Stomach (tissue), 9 donors: ENCODE data around the gene ORM1. TPM values are rescaled to one million over a fixed set of nuclear protein-coding genes. Genes with fewer than 3 reads are reported as not detected.

Experiments
- DNase-seq, 2 donors: peaks; one replicate each; pipeline versions ENCODE4 v3.0.0 to v3.0.0-alpha.2; 2013 to 2019
- H3K27ac ChIP-seq, 5 donors: fragments of 200-600 bp in 4 of 5; sonication (generic) in 4 of 5; one replicate each; pipeline ENCODE4 v1.5.1; 2013 to 2019; ENCODE audit warnings: mild to moderate bottlenecking in 1 of 5, moderate library complexity in 1 of 5
- H3K27me3 ChIP-seq, 3 donors: fragments of 200-600 bp; sonication (generic); one replicate each; pipeline ENCODE4 v1.5.1; 2017 to 2019; ENCODE audit warnings: mixed run types in 1 of 3
- H3K36me3 ChIP-seq, 4 donors: fragments of 200-600 bp; sonication (generic); 1 replicate in 3 of 4; 2 replicates in 1 of 4; pipeline ENCODE4 v1.5.1; 2016 to 2019
- H3K4me1 ChIP-seq, 4 donors: fragments of 200-600 bp; sonication (generic); one replicate each; pipeline ENCODE4 v1.5.1; 2016 to 2019
- H3K4me3 ChIP-seq, 4 donors: fragments of 200-600 bp; sonication (generic) in 3 of 4; one replicate each; pipeline ENCODE4 v1.5.1; 2016 to 2019; ENCODE audit warnings: mild to moderate bottlenecking in 1 of 4
- H3K9me3 ChIP-seq, 4 donors: fragments of 200-600 bp; sonication (generic); one replicate each; pipeline ENCODE4 v1.5.1; 2016 to 2019
- EP300 ChIP-seq: sonication (generic); formaldehyde crosslinking; IDR thresholded peaks from one replicate; pipeline ENCODE4 v1.6.1; 2017; ENCODE audit warnings: antibody characterized with exemption
- POLR2A ChIP-seq, 4 donors: fragments of 450-650 bp; IDR thresholded peaks; one replicate each; pipeline ENCODE4 v1.6.1; 2016; ENCODE audit warnings: antibody characterized with exemption in 4 of 4, control low read depth in 2 of 4, mild to moderate bottlenecking in 1 of 4, moderate library complexity in 1 of 4
- POLR2AphosphoS5 ChIP-seq, 3 donors: sonication (generic); formaldehyde crosslinking; IDR thresholded peaks; one replicate each; pipeline ENCODE4 v1.6.1; 2016; ENCODE audit warnings: antibody characterized with exemption in 3 of 3
- WGBS, 5 donors: extraction: QIAGEN DNeasy Blood & Tissue Kit in 3 of 5; methylation state at CpG; one replicate each; pipeline versions ENCODE4 v1.1.5 to v1.1.7; 2013 to 2018; 5-methylcytosine and 5-hydroxymethylcytosine counted together
- intact Hi-C: fragments of 100-400 bp; cut with DNase I; formaldehyde crosslinking; loops from one replicate; pipeline ENCODE4 v1.15.1; 2023; ENCODE audit warnings: low total_unique reads
- polyA plus RNA-seq, 3 donors: library from polyadenylated mRNA; stranded (reverse); fragments of 200-250 nt; gene quantifications; one replicate each; pipeline ENCODE4 v1.2.3, GENCODE V29; 2013
- total RNA-seq, 5 donors: library from RNA; depleted of rRNA; stranded (reverse); fragments of >200 nt; gene quantifications; one replicate each; pipeline versions ENCODE4 v1.1.0 to v1.2.3, GENCODE V29; 2014 to 2016
- TF ChIP-seq, protein P1 (sequence below), 7 experiments: fragments of 450-650 bp in 4 of 7; fragments of 200-600 bp in 3 of 7; sonication (generic) in 3 of 7; IDR thresholded peaks; one replicate each; pipeline ENCODE4 v1.5.1; 2016 to 2019; ENCODE audit warnings: antibody characterized with exemption in 7 of 7, control low read depth in 2 of 7, mild to moderate bottlenecking in 1 of 7
- donor health status: healthy with polysubstance abuse.
- donor health status: Bipolar disorder and iron deficiency.
- donor health status: healthy.

Gene ORM1
- total and polyA plus RNA-seq, 8 donors: 1.6 to 14.8 (median 2.9) TPM; not detected in 3

DNA sequence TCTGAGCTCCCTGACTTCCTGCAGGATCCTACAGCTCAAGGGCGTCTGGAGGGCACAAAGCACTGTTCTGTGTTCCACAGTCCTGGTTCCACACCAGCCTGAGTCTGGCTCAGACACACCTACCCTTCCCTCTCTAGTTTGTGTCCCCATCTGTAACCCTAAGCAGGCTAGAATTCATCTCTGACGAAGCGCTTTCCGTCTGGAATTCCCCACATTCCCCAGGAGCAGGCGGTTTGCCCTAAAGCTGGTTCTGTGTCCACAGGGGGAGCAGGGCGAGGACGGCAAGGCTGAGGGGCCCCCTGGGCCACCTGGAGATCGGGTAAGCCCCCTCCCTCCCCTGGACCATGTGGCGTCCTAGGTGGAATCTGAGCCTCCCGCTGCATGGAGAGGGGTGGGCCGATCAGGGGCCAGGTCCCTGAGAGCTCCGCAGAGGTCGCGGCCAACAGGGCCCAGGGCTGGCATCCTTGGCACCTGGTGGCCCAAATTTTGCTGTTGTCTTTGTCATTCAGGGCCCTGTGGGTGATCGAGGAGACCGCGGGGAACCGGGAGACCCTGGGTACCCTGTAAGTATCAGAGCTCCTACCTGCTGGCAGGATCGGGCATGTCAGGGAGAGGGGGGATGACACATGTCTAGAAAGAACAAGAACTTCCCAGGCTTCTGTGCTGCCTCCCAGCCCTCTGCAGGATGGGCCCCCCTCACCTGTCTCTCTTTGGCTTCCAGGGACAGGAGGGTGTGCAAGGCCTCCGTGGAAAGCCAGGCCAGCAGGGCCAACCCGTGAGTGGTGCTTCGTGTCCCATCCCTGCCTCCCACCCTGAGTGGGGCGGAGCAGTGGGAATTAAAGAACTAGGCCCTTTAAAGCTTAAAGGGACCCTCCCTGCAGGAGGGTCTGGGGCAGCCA, 34.5 kb upstream of the ORM1 start:
- no peak overlapping the region for H3K4me3 ChIP-seq
- 63 to 77% (median 69%) methylated on average over 16 to 23 of the region's 23 CpGs for WGBS, 5 donors
- no peaks in the 10 kb centered on the region for H3K27me3 ChIP-seq
- H3K27ac ChIP-seq: no peak overlapping the region
- H3K4me1 ChIP-seq: peaks cover 0 to 9% (median 0%) of the 10 kb centered on the region in 4 donors
- H3K9me3 ChIP-seq: no peaks in the 10 kb centered on the region
- intact Hi-C loops: loop anchor here (5.0 kb wide), 1 partner anchor 201 kb away; no protein-coding TSS in a partner anchor
- TF ChIP-seq POLR2AphosphoS5 (IDR thresholded peaks at IDR 0.05) (no peak), EP300 (no peak), POLR2A (IDR thresholded peaks at IDR 0.05) (no peak)
- TF ChIP-seq, protein P1, sequence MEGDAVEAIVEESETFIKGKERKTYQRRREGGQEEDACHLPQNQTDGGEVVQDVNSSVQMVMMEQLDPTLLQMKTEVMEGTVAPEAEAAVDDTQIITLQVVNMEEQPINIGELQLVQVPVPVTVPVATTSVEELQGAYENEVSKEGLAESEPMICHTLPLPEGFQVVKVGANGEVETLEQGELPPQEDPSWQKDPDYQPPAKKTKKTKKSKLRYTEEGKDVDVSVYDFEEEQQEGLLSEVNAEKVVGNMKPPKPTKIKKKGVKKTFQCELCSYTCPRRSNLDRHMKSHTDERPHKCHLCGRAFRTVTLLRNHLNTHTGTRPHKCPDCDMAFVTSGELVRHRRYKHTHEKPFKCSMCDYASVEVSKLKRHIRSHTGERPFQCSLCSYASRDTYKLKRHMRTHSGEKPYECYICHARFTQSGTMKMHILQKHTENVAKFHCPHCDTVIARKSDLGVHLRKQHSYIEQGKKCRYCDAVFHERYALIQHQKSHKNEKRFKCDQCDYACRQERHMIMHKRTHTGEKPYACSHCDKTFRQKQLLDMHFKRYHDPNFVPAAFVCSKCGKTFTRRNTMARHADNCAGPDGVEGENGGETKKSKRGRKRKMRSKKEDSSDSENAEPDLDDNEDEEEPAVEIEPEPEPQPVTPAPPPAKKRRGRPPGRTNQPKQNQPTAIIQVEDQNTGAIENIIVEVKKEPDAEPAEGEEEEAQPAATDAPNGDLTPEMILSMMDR (IDR thresholded peaks at IDR 0.05): no peak
- H3K36me3 ChIP-seq: peaks cover 0 to 11% (median 8%) of the 10 kb centered on the region in 4 donors
- DNase-seq: peak in 1 of 2 donors; percentile 22

DNA sequence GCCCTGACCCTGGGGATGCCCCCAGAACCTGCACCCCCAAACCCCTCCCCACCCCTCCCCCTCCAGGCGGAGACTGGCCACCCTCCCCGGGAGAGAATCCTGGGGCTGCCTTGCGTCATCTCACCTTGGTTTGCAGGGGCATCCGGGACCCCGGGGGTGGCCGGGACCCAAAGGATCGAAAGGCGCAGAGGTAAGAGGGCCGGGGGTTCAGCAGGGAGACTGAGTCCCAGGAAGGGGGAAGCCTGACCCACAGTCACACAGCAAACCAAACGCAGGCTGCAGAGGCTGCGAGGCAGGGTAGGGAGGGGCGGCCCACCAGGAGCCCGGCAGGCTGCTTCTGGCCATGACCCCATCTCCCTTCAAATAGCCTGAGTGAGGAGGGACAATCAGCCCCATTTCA, 33.8 kb upstream of the ORM1 start:
- intact Hi-C loops: loop anchor here (5.0 kb wide), 1 partner anchor 202 kb away; no protein-coding TSS in a partner anchor
- peaks cover 0 to under 1% (median 0%) of the 10 kb centered on the region in 4 donors for H3K9me3 ChIP-seq
- no peaks in the 10 kb centered on the region for H3K27me3 ChIP-seq
- TF ChIP-seq POLR2A (IDR thresholded peaks at IDR 0.05) (no peak), EP300 (no peak), POLR2AphosphoS5 (IDR thresholded peaks at IDR 0.05) (no peak)
- TF ChIP-seq, protein P1 (IDR thresholded peaks at IDR 0.05): no peak
- no peak overlapping the region for H3K4me3 ChIP-seq
- peaks cover 0 to 9% (median 0%) of the 10 kb centered on the region in 4 donors for H3K4me1 ChIP-seq
- peaks cover 0 to 10% (median 8%) of the 10 kb centered on the region in 4 donors for H3K36me3 ChIP-seq
- no peak for DNase-seq
- H3K27ac ChIP-seq: no peak overlapping the region
- 88 to 95% (median 91%) methylated on average over 10 to 13 of the region's 13 CpGs for WGBS, 5 donors

DNA sequence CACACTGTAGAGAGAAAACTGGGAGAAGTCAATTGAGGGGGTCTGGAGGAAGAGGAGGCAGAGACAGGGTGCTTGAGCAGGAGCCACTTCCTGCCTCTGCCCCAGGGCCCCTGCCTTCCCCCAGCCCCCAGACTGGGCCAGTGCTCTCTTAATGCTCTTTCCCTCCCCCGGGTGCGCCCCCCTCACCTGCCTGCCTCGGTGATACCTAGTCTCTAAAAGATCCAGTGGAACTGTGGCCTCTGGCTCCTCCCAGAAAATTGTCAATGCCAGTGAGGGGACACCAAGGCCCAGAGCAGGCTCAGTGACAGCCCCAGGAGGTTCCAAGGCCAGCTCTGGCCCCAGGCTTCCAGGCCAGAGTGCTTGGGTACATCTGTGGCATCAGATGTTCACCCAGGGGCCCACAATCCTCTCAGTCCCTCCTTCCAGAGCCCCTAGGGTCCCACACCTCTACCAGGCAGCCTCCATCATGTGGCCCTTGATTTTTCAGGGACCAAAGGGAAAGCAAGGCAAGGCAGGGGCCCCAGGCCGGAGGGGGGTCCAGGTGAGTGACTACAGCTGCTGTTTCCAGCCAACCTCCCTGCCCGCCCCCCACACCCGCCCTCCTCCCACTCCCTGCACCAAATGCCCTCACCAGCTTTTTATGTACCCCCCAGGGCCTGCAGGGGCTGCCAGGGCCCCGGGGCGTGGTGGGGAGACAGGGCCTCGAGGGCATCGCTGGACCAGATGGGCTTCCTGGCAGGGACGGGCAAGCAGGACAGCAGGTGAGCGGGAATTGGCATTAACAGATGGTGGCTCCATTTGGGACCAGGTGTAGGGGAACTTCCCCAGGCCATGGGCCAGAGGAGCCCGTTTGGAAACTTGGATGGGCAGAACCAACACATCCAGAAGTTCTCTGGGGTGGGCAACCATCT, 33.1 kb upstream of the ORM1 start:
- Histone ChIP-seq H3K27me3 (no peaks in the 10 kb centered on the region), H3K4me3 (no peak overlapping the region), H3K9me3 (peaks cover 0 to 8% (median 2%) of the 10 kb centered on the region in 4 donors), H3K4me1 (peaks cover 0 to 9% (median 0%) of the 10 kb centered on the region in 4 donors), H3K27ac (no peak overlapping the region), H3K36me3 (peaks cover 0 to 17% (median 15%) of the 10 kb centered on the region in 4 donors)
- DNase-seq: no peak
- 77 to 90% (median 82%) methylated on average over 9 to 13 of the region's 13 CpGs for WGBS, 5 donors
- TF ChIP-seq POLR2A (IDR thresholded peaks at IDR 0.05): no peak
- TF ChIP-seq, protein P1 (IDR thresholded peaks at IDR 0.05): no peak
- no peak for TF ChIP-seq EP300
- TF ChIP-seq POLR2AphosphoS5 (IDR thresholded peaks at IDR 0.05): no peak
- intact Hi-C loops: loop anchor here (5.0 kb wide), 2 partner anchors 138 to 203 kb away; no protein-coding TSS in a partner anchor

DNA sequence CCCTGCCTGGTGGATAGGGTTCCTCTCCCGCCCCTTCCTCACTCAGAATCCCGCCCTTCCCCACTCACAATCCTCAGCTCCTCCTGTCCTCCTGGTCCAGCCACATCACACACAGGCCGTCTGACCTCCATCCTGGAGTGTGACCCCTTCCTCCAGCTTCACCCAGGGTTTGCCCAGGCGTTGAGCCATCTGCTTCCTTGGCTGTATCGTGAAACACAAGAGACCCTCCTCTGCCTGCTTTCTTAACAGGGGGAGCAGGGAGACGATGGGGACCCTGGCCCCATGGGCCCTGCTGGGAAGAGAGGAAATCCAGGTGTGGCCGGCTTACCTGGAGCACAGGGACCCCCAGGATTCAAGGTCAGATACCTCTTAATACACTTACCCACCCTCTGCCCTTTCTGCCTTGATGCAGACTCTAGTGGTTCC, 32.3 kb upstream of the ORM1 start:
- no peak for DNase-seq
- Histone ChIP-seq H3K4me1 (peaks cover 0 to 9% (median 0%) of the 10 kb centered on the region in 4 donors), H3K27ac (no peak overlapping the region), H3K4me3 (no peak overlapping the region), H3K27me3 (no peaks in the 10 kb centered on the region), H3K9me3 (peaks cover 0 to 13% (median 6%) of the 10 kb centered on the region in 4 donors), H3K36me3 (peaks cover 0 to 23% (median 21%) of the 10 kb centered on the region in 4 donors)
- TF ChIP-seq, protein P1 (IDR thresholded peaks at IDR 0.05): no peak
- TF ChIP-seq POLR2A (IDR thresholded peaks at IDR 0.05) (no peak), POLR2AphosphoS5 (IDR thresholded peaks at IDR 0.05) (no peak), EP300 (no peak)
- 59 to 66% (median 64%) methylated on average over 7 of the region's 7 CpGs for whole genome bisulfite sequencing, 5 donors
- intact Hi-C loops: loop anchor here (5.0 kb wide), 1 partner anchor 138 kb away; no protein-coding TSS in a partner anchor
